GM10847 (cell line): Measurements from ENCODE around the gene EME1.

ENCODE experiments used
- POLR2A ChIP-seq: IDR thresholded peaks from 2 replicates; pipeline ENCODE4 v1.6.1; 2011; ENCODE audit not compliant: insufficient read length; ENCODE audit errors: extremely low read depth

Gene EME1

DNA sequence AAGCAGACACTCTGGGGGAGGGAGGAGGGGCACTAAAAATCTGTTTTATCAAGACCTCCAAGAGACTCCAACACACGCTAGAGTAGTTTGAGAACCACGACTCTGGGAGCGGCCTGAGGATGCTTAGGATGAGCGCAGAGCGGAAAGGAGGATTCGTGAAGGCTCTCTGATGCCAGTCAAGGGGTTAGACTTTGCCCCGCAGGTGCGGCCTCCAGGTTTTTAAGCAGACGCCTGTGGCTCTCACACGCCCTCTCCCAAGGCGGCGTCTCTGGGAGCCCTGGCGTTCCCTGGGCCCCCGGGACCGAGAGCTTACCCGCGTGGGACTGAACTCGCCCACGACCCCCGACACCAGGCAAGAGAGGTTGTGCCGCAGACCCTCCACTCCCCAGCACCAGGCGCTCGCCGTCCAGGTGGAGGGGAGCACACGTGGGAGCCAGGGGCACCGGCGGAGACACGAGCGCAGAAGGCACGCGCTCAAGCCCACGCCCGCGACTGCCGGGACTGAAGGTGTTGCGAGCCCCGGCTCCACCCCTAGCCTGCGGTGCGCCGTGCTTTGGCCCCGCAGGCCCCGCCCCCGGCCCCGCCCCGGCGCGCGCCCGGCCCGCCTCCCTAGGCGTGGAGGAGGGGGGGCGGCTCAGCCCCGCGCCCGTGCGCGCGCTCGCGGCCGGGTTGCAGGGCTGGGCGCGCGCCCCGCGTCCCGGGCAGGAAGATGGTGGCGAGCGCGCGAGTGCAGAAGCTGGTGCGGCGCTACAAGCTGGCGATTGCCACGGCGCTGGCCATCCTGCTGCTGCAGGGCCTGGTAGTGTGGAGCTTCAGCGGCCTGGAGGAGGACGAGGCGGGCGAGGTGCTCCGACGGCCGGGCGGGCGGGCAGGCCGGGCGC lies 27.4 kb upstream of the EME1 start, which contains the start of gene XYLT2:
Gene XYLT2, plus strand, starts transcription at position 695 of the 881 bp plus-strand sequence. Its CDS starts 15 bp downstream, at position 710.
- TF ChIP-seq POLR2A: peak; percentile 68

DNA sequence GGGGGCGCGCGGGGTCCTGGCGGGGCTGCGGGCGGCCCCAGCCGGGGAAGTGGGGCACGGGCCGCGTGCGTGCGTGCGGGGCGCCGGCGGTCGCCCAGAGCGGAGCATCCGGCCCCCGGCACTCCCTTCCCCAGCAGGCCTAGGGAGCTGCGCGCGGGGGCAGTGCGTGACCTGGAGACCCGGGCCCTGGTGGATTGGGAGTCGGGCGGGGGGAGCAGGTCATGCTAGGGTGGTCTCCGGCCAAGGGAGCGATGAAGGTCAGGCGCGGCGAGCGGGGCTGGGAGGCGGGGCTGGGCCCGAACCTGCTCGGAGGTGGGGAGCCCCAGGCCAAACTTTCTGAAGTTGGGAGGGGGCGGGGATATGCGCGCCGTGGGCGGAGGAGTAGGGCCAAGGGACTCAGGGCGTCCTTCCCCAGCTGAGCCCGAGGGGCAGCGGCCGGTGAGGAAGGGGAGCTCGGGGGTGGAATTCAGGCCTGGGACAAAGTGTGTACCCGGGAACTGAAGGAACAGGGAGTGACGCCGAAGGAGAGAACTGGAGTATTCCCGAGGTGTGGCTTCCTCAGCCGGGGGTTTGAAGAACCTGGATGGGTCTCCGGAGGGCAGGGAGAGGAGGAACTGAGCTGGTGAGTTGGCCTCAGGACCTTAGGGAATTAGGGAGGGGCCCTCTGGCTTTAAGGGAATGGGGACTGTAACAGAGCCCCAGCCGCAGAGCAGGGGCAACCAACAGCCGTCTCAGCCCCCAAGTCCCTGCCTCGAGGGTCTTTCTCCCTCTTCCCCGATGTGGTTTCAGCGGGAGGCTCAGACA lies 26.5 kb upstream of the EME1 start:
- no peak for TF ChIP-seq POLR2A

- no peak for TF ChIP-seq POLR2A
Measured at GRCh38 chr17:50347117-50347893, 25.7 kb upstream of the EME1 start.

GRCh38 chr17:50347894-50348291 lies 25.1 kb upstream of the EME1 start:
- no peak for TF ChIP-seq POLR2A

GRCh38 chr17:50348522-50349242 lies 24.3 kb upstream of the EME1 start:
- no peak for TF ChIP-seq POLR2A

DNA sequence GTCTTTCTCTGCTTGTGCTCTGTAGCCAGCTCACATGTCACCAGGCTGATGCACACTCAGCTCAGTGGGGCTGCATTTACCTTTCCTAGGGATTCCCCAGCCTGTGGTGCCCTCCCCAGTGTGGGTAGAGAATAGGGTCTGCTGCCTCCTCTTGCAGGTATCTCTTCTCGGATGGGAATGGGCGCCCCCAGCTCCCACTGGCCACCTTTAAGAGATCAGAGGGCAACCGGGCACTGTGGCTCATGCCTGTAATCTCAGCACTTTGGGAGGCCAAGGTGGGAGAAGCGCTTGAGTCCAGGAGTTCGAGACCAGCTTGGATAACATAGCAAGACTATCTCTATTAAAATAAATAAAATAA lies 23.8 kb upstream of the EME1 start:
- no peak for TF ChIP-seq POLR2A

DNA sequence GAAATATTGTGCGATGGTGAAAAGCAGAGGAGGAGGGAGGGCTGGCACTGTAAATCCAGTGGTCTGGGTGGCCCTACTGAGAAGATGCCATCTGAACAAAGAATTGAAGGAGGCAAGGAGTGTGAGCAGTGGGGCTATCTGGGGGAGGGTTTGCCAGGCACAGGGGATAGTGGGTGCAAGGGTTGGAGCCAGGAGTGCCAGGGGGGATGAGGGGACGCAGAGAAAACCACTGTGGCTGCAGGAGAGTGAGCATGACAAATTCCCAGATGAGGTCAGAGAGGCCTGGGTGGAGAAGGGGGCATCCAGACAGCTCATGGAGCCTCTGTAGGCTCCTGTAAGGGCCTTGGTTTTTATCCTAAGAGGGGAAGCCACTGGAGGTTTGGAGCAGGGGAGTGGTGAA lies 22.3 kb upstream of the EME1 start:
- TF ChIP-seq POLR2A: no peak

DNA sequence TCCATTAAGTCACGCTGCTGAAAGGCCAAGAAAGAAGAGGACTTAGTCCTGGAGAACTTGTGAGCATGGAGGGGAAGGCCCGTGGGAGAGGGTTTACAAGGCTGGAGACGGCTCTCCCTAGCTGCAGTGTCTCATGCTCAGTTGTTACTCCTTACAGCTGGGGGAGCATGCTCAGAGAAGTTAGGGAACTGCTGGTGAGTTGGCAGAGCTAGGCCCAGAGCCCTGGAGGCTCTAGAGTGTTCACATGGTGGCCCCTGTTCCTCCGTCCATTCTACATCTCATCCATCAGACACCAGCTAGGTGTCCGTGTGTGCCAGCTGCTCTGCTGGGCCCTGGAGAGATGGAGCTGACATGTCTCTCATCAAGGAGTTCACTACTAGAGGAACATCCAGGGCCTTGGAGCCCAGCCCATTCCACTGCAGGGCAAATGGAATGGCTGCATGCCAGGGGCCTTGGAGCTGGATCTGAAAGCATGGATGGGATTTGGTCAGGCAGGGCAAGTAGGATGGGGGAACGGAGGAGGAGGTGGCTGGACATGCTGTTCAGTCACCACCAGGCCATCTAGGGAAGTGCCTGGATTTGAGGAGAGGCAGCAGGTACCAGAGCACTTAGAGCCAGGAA lies 20.8 kb upstream of the EME1 start:
- no peak for TF ChIP-seq POLR2A

DNA sequence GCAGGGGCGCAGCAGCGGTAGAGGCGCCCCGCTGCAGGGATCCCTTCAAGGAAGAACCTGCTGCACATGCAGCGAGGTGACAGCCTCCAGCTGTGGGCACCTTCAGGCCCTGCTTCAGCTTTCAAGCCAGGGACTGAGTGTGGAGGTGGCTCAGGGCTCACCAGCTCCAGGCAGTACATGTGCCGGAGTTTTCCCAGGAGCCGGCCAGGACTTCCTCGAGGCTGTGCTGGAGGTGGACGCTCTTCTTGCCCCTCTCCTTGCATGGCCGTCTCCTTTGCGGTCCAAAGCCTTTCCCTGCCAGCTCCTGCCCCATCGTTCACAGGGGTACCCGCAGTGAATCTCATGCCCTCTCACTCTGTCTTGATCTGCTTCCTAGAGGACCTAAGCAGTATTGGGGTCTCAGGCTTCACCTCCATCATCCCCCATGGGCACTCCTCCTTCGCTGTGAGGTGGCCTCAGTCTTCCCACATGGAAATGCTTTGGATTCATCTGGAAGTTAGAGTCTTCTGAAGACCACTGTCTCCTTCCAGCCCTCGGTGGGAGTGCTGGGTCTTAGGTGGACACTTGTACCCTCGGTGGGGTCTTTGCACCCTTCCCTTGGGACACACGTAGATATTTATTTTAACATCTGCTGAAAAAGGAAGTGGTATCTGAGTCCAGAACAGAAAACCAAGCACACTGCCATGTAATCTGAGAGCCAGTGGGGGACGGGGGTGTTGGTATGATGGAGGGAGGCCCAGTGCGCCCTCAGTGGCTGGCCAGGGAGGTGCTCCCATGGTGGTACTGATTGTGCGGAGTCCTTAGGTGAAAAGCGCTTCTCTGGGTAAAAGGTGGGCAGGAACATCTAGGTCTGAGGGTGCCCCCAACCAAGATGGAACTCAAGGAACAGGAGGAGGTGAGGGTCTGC lies 20.1 kb upstream of the EME1 start:
- TF ChIP-seq POLR2A: no peak

DNA sequence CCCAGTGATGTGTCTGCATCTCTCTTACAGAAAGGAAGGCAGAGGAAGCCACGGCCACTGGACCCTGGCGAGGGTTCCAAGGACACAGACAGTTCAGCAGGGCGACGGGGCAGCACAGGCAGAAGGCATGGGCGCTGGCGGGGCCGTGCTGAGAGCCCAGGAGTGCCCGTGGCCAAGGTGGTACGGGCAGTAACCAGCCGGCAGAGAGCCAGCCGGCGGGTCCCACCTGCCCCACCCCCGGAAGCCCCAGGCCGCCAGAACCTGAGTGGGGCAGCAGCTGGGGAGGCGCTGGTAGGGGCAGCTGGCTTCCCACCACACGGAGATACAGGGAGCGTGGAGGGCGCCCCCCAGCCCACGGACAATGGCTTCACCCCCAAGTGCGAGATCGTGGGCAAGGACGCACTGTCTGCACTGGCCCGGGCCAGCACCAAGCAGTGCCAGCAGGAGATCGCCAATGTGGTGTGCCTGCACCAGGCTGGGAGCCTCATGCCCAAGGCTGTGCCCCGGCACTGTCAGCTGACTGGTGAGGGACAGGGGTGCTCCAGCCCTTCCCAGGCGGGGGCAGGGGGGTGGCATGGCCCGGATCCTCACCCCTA lies 19.3 kb upstream of the EME1 start:
- no peak for TF ChIP-seq POLR2A

GRCh38 chr17:50354198-50354597 lies 18.8 kb upstream of the EME1 start:
- no peak for TF ChIP-seq POLR2A

GRCh38 chr17:50354776-50355175 lies 18.3 kb upstream of the EME1 start:
- no peak for TF ChIP-seq POLR2A

GRCh38 chr17:50355336-50355700 lies 17.7 kb upstream of the EME1 start:
- TF ChIP-seq POLR2A: no peak
